Epithelial cell of proximal tubule (primary cell): Measurements from ENCODE around the gene TMEM140. TPM values are rescaled to one million over a fixed set of nuclear protein-coding genes. Genes with fewer than 3 reads are reported as not detected.

Experiments used
- DNase-seq: peaks from one replicate; pipeline ENCODE4 v3.0.0-alpha.2; 2011; ENCODE audit warnings: low read depth
- H3K4me3 ChIP-seq: 2 replicates; pipeline ENCODE4 v1.5.1; 2011; ENCODE audit warnings: low read depth, mild to moderate bottlenecking, low read length
- total RNA-seq: library from RNA; depleted of rRNA; stranded (reverse); fragments of >200 nt; gene quantifications from 2 replicates; pipeline ENCODE4 v1.2.3, GENCODE V29; 2015
- TF ChIP-seq, protein P1 (sequence below): conservative IDR thresholded peaks from 2 replicates; pipeline ENCODE4 v1.5.1; 2012; ENCODE audit warnings: low read depth, mild to moderate bottlenecking, low read length

Gene TMEM140
- total RNA-seq, 1 donor from 2014 or later: 0.46 TPM

DNA sequence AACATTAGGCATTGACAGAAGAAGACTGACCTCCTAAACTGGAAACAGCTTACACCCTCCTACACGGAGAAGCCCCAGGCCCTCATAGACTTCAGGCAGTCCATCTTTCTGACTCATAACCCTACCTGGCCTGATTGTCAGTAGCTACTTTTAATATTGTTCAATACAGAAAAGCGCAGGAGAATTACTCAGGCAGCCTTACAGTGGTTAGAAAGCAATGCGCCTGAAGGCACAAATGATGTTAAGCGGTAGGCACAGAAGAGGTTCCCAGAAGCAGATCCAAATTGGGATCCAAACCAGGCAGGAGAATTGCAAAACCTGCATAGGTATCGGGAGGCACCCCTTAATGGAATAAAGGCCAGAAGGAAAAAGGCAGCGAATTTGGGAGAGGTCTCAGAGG lies 28.1 kb downstream of the TMEM140 start:
- H3K4me3 ChIP-seq: no peak overlapping the region

DNA sequence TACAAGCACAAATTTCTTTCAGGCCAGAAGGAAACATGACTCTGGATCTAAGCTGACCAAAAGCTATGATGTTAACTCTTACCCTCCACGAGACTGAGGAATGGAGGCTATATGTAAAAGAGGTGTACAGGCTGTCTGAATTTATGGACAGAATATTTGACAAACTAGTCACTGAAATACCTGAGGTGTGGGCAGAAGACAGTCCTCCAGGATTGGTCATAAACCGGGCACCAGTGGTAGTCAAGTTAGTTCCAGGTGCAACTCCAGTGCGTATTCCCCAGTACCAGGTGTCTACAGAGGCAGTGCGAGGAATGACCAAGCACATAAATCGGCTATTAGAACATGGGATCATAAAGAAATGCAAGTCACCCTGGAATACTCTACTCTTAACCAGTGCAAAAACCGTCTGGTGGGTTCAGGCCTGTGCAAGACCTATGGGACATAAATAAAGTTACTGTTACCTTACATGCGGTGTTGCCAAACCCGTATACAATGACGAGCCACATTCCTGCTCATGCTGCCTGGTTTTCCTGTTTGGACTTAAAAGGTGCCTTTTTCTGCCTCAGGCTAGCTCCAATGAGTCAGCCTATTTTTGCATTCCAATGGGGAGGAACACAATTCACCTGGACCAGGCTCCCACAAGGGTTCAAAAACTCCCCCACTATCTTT lies 29.3 kb downstream of the TMEM140 start:
- H3K4me3 ChIP-seq: no peak overlapping the region
- TF ChIP-seq, protein P1, sequence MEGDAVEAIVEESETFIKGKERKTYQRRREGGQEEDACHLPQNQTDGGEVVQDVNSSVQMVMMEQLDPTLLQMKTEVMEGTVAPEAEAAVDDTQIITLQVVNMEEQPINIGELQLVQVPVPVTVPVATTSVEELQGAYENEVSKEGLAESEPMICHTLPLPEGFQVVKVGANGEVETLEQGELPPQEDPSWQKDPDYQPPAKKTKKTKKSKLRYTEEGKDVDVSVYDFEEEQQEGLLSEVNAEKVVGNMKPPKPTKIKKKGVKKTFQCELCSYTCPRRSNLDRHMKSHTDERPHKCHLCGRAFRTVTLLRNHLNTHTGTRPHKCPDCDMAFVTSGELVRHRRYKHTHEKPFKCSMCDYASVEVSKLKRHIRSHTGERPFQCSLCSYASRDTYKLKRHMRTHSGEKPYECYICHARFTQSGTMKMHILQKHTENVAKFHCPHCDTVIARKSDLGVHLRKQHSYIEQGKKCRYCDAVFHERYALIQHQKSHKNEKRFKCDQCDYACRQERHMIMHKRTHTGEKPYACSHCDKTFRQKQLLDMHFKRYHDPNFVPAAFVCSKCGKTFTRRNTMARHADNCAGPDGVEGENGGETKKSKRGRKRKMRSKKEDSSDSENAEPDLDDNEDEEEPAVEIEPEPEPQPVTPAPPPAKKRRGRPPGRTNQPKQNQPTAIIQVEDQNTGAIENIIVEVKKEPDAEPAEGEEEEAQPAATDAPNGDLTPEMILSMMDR: no peak
- no peak for DNase-seq

More for the DNA sequence above, 28.1 kb downstream of the TMEM140 start:
- TF ChIP-seq, protein P1: no peak
- DNase-seq: no peak

DNA sequence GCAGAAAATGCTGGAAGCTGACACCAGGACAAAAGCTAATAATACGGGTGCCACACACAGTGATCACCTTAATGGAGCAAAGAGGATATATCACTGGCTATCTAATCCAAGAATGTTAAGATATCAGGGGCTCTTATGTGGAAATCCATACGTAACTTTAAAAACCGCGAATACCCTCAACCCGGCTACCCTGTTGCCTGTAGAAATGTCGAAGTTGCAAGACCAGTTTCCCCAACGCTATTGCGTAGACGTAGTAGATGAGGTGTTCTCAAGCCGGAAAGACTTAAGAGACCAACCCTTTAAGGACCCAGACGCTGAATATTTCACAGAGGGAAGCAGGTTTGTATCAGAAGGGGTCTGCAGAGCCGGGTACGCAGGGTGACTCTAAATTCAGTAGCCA lies 30.5 kb downstream of the TMEM140 start:
- H3K4me3 ChIP-seq: no peak overlapping the region
- DNase-seq: no peak
- TF ChIP-seq, protein P1: no peak

DNA sequence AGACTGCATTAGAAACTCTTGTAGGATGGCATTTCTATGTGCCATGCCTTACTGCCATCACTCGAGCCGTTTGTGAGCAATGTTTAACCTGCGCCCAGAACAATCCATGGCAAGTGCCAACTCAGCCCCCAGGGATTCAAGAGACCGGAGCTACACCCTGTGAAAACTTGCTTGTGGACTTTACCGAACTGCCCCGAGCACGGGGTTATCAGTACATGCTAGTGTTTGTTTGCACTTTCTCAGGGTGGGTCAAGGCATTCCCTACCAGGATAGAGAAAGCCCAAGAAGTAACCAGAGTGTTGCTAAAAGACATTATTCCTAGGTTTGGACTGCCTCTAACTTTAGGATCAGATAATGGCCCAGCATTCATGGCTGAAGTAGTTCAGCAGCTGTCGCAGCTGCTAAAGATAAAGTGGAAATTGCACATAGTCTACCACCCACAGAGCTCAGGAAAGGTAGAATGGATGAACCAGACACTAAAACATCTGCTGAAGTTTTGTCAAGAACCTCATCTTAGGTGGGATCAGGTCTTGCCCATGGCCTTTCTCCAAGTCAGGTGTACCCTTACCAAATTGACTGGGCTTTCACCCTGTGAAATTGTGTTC lies 31.6 kb downstream of the TMEM140 start:
- H3K4me3 ChIP-seq: no peak overlapping the region
- no peak for DNase-seq
- TF ChIP-seq, protein P1: no peak

DNA sequence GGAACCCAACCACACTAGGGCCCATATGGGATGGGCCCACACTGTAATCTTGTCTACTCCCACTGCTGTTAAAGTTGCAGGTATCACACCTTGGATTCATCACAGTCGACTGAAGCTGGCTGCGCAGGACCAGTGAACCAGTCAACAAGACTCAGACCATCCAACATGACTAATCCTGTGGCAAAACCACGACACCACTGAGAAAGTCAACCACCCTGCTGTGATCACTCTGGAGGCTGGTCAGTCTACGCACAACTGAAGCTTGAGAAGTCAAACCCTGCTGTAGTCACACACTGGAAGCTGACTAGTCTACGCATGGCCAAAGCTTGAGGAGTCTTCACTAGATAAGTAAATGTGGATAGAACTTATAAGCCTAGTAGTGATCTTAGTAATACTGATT lies 32.2 kb downstream of the TMEM140 start:
- no peak for DNase-seq
- no peak overlapping the region for H3K4me3 ChIP-seq
- TF ChIP-seq, protein P1: no peak

DNA sequence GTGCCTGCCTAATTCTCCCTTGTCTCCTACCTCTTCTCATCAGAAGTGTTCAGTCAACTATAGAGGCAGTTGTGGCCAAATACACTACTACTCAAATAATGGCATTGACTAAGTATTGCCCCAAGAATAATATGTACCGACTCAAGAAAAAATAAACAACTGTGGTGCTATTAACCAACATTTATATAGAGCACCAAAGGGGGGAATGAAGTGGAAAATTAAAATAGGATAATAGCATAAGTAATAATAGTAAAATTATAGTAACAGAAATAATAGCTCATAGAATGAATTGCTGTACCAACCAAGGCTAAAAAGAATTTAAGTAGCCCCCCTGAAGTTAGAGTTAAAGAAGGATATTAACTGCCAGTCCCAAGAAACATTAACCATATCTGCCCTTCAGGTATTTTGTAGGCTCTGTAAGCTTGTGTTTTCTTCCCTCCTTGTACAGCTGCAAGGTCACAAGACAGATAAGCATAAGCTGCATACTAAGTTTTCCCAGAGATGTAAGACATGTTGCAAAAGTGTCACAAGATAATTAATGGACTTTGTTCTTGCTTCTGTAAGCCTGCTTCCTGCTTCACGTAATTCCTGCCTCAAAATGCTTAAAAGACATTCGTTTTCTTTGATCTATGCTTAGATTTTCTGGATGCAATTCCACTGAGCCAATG lies 33.5 kb downstream of the TMEM140 start:
- TF ChIP-seq, protein P1: no peak
- no peak overlapping the region for H3K4me3 ChIP-seq
- no peak for DNase-seq
